ENCODE data around the gene GRIFIN.

GRIFIN gene

DNA sequence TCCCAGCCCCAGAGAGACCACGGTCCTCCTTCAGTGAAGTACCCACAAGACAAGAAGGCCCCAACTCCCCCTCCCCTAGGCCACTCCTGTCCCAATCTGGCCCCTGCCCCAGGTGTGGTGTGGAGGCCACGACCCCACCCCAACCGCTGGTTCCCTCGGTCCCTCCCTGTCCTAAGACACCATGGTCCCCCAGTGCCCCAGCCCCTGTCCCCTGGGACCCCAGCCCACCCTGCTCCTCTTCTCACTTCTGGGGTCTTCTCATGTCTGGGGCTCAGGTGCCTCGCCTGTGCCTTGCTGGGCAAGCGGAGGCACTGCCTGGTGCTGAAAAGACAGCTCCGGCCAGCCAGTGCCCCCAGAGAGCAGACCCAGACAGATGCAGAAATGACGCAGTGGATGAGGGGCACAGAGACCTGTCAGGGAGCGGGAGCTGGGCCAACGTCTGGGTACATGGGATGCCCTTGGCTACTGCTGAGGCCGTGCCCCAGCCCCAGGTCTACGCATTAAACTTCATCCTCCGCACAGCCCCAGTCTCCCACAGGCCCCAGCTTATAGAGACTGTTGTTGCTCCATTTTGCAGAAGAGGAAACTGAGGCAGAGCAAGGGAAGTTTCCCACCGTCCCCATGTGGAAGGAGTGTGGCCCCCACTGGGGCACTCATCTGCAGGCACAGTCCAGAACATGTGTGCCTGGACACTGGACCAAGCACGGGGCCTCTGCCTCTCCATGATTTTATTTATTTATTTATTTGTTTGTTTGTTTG lies 14.8 kb downstream of the GRIFIN start:
- no peaks in the 10 kb centered on the region for H3K9me3 ChIP-seq (ENCODE audit: insufficient read depth, low read depth, low read length)
- no peaks in the 10 kb centered on the region for H3K79me2 ChIP-seq (ENCODE audit: insufficient read depth, low read length)
- no peaks in the 10 kb centered on the region for H3K4me1 ChIP-seq (ENCODE audit: insufficient read depth, low read length, poor library complexity, severe bottlenecking)
- no peak overlapping the region for H3K9ac ChIP-seq (ENCODE audit: low read depth, low read length, poor library complexity, severe bottlenecking)
- no peak for TF ChIP-seq EZH2phosphoT487 (IDR thresholded peaks at IDR 0.05; ENCODE audit: borderline replicate concordance)
- TF ChIP-seq, protein P1, sequence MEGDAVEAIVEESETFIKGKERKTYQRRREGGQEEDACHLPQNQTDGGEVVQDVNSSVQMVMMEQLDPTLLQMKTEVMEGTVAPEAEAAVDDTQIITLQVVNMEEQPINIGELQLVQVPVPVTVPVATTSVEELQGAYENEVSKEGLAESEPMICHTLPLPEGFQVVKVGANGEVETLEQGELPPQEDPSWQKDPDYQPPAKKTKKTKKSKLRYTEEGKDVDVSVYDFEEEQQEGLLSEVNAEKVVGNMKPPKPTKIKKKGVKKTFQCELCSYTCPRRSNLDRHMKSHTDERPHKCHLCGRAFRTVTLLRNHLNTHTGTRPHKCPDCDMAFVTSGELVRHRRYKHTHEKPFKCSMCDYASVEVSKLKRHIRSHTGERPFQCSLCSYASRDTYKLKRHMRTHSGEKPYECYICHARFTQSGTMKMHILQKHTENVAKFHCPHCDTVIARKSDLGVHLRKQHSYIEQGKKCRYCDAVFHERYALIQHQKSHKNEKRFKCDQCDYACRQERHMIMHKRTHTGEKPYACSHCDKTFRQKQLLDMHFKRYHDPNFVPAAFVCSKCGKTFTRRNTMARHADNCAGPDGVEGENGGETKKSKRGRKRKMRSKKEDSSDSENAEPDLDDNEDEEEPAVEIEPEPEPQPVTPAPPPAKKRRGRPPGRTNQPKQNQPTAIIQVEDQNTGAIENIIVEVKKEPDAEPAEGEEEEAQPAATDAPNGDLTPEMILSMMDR (conservative IDR thresholded peaks at IDR 0.05; ENCODE audit: low read length) = no peak
- H2AFZ ChIP-seq (ENCODE audit: low read length) = no peak overlapping the region
- no peaks in the 10 kb centered on the region for H3K27me3 ChIP-seq (ENCODE audit: insufficient read depth, low read length, poor library complexity, severe bottlenecking)
- no peak overlapping the region for H3K4me3 ChIP-seq (ENCODE audit: low read length, poor library complexity, severe bottlenecking)
- no peaks in the 10 kb centered on the region for H3F3A ChIP-seq (ENCODE audit: low read depth)
- no peak overlapping the region for H3K4me2 ChIP-seq (ENCODE audit: low read depth, low read length, poor library complexity, severe bottlenecking)
- no peaks in the 10 kb centered on the region for H3K36me3 ChIP-seq (ENCODE audit: insufficient read depth, low read length)
- no peaks in the 10 kb centered on the region for H4K20me1 ChIP-seq (ENCODE audit: insufficient read depth, low read length, poor library complexity, severe bottlenecking)
- no peaks in the 10 kb centered on the region for H3K9me2 ChIP-seq (replicated peaks; ENCODE audit: low read depth, low read length)

DNA sequence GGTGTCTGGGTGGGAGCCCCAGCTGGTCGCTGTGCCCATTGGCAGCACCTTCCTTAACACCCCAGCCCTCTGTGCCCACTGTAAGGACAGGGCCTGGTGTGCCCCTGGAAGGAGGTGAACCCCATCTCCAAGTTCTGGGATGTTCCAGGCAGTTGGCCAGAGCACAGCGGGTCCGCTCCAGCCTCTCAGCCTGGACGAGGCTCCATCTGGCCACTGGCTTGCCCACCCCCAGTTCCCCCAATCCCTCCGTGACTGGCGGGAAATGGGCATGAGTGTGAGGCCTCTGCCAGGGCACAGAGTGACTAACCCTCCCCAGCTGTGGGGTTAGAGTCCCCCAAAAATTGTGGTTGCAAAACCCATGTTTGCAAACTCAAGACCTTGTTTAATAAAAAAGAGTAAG lies 15.6 kb downstream of the GRIFIN start:
- H3K9me2 ChIP-seq (replicated peaks; ENCODE audit: low read depth, low read length) = no peaks in the 10 kb centered on the region
- no peak overlapping the region for H3K9ac ChIP-seq (ENCODE audit: low read depth, low read length, poor library complexity, severe bottlenecking)
- TF ChIP-seq EZH2phosphoT487 (IDR thresholded peaks at IDR 0.05; ENCODE audit: borderline replicate concordance) = no peak
- TF ChIP-seq, protein P1 (conservative IDR thresholded peaks at IDR 0.05; ENCODE audit: low read length) = no peak
- H3K36me3 ChIP-seq (ENCODE audit: insufficient read depth, low read length) = no peaks in the 10 kb centered on the region
- no peak overlapping the region for H3K4me3 ChIP-seq (ENCODE audit: low read length, poor library complexity, severe bottlenecking)
- H2AFZ ChIP-seq (ENCODE audit: low read length) = no peak overlapping the region
- H3K79me2 ChIP-seq (ENCODE audit: insufficient read depth, low read length) = no peaks in the 10 kb centered on the region
- no peaks in the 10 kb centered on the region for H3K9me3 ChIP-seq (ENCODE audit: insufficient read depth, low read depth, low read length)
- H3F3A ChIP-seq (ENCODE audit: low read depth) = no peaks in the 10 kb centered on the region
- H3K27me3 ChIP-seq (ENCODE audit: insufficient read depth, low read length, poor library complexity, severe bottlenecking) = no peaks in the 10 kb centered on the region
- no peaks in the 10 kb centered on the region for H4K20me1 ChIP-seq (ENCODE audit: insufficient read depth, low read length, poor library complexity, severe bottlenecking)
- H3K4me1 ChIP-seq (ENCODE audit: insufficient read depth, low read length, poor library complexity, severe bottlenecking) = no peaks in the 10 kb centered on the region
- no peak overlapping the region for H3K4me2 ChIP-seq (ENCODE audit: low read depth, low read length, poor library complexity, severe bottlenecking)

DNA sequence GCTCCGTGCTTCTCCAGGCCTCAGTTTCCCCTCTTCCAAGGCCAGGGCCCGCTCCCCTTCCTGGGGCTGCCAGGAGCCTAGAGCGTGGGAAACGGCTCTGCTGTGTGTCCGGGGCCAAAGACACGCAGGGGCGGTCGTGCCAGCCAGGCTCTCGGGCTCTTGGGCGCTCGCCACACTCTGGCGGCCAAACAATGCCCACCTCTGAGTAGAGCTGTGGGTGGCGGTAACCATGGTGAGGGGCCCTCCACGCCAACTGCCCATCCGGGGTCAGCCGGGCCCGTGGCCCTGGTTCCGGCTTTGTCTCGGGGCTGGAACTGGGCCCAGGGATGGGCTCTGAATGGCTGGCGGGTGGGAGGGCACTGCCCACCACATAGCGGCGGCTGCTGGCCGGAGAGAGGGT lies 16.0 kb downstream of the GRIFIN start:
- Histone ChIP-seq H3K9ac (ENCODE audit: low read depth, low read length, poor library complexity, severe bottlenecking) (no peak overlapping the region), H3F3A (ENCODE audit: low read depth) (no peaks in the 10 kb centered on the region), H3K36me3 (ENCODE audit: insufficient read depth, low read length) (no peaks in the 10 kb centered on the region), H3K9me3 (ENCODE audit: insufficient read depth, low read depth, low read length) (no peaks in the 10 kb centered on the region), H4K20me1 (ENCODE audit: insufficient read depth, low read length, poor library complexity, severe bottlenecking) (no peaks in the 10 kb centered on the region), H2AFZ (ENCODE audit: low read length) (no peak overlapping the region), H3K4me3 (ENCODE audit: low read length, poor library complexity, severe bottlenecking) (no peak overlapping the region), H3K79me2 (ENCODE audit: insufficient read depth, low read length) (no peaks in the 10 kb centered on the region), H3K4me2 (ENCODE audit: low read depth, low read length, poor library complexity, severe bottlenecking) (no peak overlapping the region), H3K27me3 (ENCODE audit: insufficient read depth, low read length, poor library complexity, severe bottlenecking) (no peaks in the 10 kb centered on the region), H3K4me1 (ENCODE audit: insufficient read depth, low read length, poor library complexity, severe bottlenecking) (no peaks in the 10 kb centered on the region), H3K9me2 (replicated peaks; ENCODE audit: low read depth, low read length) (no peaks in the 10 kb centered on the region)
- TF ChIP-seq, protein P1 (conservative IDR thresholded peaks at IDR 0.05; ENCODE audit: low read length) = no peak
- TF ChIP-seq EZH2phosphoT487 (IDR thresholded peaks at IDR 0.05; ENCODE audit: borderline replicate concordance) = no peak
